Measurements from ENCODE around the gene PLOD3.
"Not testable (repeated sequence)": the region's sequence is repeated elsewhere in the genome, so short reads cannot be mapped to it uniquely, and the experiment has no call there.

Gene PLOD3

DNA sequence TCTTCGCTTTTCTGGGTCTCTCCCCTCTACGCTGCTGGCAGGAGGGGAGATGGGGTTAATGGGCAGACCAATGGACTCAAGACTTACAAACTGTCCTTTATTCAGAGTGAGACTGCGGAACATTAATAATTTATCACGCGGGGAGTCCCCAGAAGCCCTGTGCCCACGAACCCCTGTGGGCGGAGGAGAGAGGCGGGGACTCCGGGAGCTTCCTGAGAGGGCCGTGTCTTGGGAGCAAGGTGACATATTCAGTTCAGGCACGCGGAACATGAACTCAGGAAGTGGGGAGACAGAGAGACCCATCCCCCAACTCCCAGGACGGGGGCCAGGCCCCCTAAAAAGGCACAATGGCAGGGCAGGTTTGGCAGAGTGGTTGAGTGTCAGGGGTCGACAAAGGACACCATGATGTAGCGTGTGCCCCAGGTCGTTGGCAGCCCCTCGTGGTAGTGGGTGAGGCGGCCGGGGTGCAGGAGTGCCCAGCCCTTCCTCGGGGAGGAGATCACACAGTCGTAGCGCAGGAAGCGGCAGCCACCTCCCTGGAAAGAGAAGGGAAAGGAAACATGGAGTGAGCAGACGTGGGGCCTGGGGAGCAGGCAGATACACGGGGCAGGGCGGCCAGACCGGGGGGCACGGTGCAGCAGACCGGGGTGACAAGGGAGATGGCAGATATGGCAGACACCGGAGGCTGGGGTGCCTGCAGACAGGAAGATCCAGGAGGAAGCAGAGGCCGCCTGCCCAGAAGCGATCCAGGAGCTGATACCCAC, 11.3 kb downstream of the PLOD3 start:
- peaks cover 0 to 23% of the 10 kb centered on the region in 2 donors for H3K27me3 ChIP-seq (ENCODE audit: control insufficient read depth in 1 of 2, insufficient read depth in 2 of 2, low read length in 2 of 2)
- H3K27ac ChIP-seq (ENCODE audit: low read depth, low read length) = no peak overlapping the region
- H3K4me1 ChIP-seq (ENCODE audit: insufficient read depth, low read length) = no peaks in the 10 kb centered on the region
- peaks cover 18% of the 10 kb centered on the region for H3K36me3 ChIP-seq (ENCODE audit: insufficient read depth, low read length)
- no peak overlapping the region for H3K4me3 ChIP-seq (ENCODE audit: low read depth in 1 of 2, low read length in 2 of 2)
- H3K9ac ChIP-seq (ENCODE audit: low read length) = no peak overlapping the region
- no peaks in the 10 kb centered on the region for H3K9me3 ChIP-seq (ENCODE audit: low read length)

GRCh38 chr7:101203740-101204738, 13.3 kb downstream of the PLOD3 start:
- H3K4me1 ChIP-seq (ENCODE audit: insufficient read depth, low read length); H3K4me3 ChIP-seq (ENCODE audit: low read depth in 1 of 2, low read length in 2 of 2): not testable (repeated sequence)

GRCh38 chr7:101202603-101202918, 14.8 kb downstream of the PLOD3 start:
- Histone ChIP-seq H3K27me3 (ENCODE audit: control insufficient read depth in 1 of 2, insufficient read depth in 2 of 2, low read length in 2 of 2) (peaks cover 10 to 37% of the 10 kb centered on the region in 2 donors), H3K4me3 (ENCODE audit: low read depth in 1 of 2, low read length in 2 of 2) (no peak overlapping the region), H3K9me3 (ENCODE audit: low read length) (no peaks in the 10 kb centered on the region), H3K27ac (ENCODE audit: low read depth, low read length) (no peak overlapping the region), H3K9ac (ENCODE audit: low read length) (no peak overlapping the region), H3K4me1 (ENCODE audit: insufficient read depth, low read length) (no peaks in the 10 kb centered on the region), H3K36me3 (ENCODE audit: insufficient read depth, low read length) (no peaks in the 10 kb centered on the region)

More at GRCh38 chr7:101203740-101204738, 13.3 kb downstream of the PLOD3 start:
- H3K36me3 ChIP-seq (ENCODE audit: insufficient read depth, low read length); H3K27ac ChIP-seq (ENCODE audit: low read depth, low read length); H3K9ac ChIP-seq (ENCODE audit: low read length); H3K9me3 ChIP-seq (ENCODE audit: low read length): not testable (repeated sequence)
- H3K27me3 ChIP-seq (ENCODE audit: control insufficient read depth in 1 of 2, insufficient read depth in 2 of 2, low read length in 2 of 2) = peaks cover 10 to 37% of the 10 kb centered on the region in 2 donors

DNA sequence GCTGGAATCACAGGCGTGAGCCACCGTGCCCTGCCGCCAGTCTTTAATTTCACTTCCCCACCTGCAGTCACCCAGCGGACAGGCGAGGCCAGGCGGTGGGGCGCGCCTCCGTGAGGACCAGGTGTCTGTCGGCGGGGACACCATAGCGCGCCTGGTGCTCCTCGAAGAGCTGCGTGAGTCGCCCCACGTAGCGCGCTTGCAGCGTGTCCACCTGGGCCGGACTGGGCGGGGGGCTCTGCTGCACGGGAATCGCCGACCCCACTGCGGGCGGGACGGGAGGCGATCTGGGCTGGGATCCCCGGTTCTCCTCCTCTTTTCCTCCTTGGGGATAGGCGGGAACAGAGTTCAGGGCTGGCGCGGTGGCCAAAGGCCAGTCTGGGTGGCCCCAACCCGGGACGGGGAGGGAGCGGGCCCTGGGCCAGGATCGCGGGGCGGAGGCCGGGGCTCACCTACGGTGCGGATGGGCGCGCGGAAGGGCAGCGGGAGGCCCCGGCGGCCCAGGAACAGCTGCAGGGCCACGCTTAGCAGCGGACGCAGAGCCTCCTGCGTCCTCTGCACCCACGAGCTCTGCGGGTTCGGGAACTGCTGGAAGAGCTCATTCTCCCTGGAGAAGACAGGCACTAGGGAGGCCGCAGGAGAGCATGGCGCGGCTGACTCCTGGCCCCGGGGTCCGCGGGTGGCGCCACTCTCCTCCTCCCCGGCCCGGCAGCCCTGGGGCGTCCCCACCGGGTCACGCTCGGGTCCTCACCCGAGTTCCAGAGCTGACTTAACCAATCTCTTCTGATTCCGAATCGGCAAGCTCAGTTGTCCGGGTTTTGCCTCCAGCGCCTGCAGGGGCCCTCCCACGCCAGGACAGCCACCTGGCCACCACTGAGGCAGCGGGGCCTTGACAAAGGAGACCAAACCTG, 15.4 kb downstream of the PLOD3 start:
- no peaks in the 10 kb centered on the region for H3K4me1 ChIP-seq (ENCODE audit: insufficient read depth, low read length)
- no peaks in the 10 kb centered on the region for H3K9me3 ChIP-seq (ENCODE audit: low read length)
- H3K4me3 ChIP-seq (ENCODE audit: low read depth in 1 of 2, low read length in 2 of 2) = no peak overlapping the region
- H3K36me3 ChIP-seq (ENCODE audit: insufficient read depth, low read length) = no peaks in the 10 kb centered on the region
- H3K27me3 ChIP-seq (ENCODE audit: control insufficient read depth in 1 of 2, insufficient read depth in 2 of 2, low read length in 2 of 2) = peaks cover 10 to 37% of the 10 kb centered on the region in 2 donors
- H3K9ac ChIP-seq (ENCODE audit: low read length) = no peak overlapping the region
- no peak overlapping the region for H3K27ac ChIP-seq (ENCODE audit: low read depth, low read length)

GRCh38 chr7:101200862-101201599, 16.4 kb downstream of the PLOD3 start, which contains the start of gene MOGAT3:
Gene MOGAT3, minus strand, starts transcription at chr7:101201036. Its CDS starts 182 bp downstream, at chr7:101200854.
- Histone ChIP-seq H3K9me3 (ENCODE audit: low read length) (no peaks in the 10 kb centered on the region), H3K9ac (ENCODE audit: low read length) (no peak within 1 kb of the TSS), H3K4me1 (ENCODE audit: insufficient read depth, low read length) (no peaks in the 10 kb centered on the region), H3K27me3 (ENCODE audit: control insufficient read depth in 1 of 2, insufficient read depth in 2 of 2, low read length in 2 of 2) (peaks cover 10 to 41% of the 10 kb centered on the region in 2 donors), H3K27ac (ENCODE audit: low read depth, low read length) (no peak within 1 kb of the TSS), H3K36me3 (ENCODE audit: insufficient read depth, low read length) (no peaks in the 10 kb centered on the region), H3K4me3 (ENCODE audit: low read depth in 1 of 2, low read length in 2 of 2) (no peak within 1 kb of the TSS)

- Histone ChIP-seq H3K36me3 (ENCODE audit: insufficient read depth, low read length) (no peaks in the 10 kb centered on the region), H3K4me3 (ENCODE audit: low read depth in 1 of 2, low read length in 2 of 2) (no peak overlapping the region), H3K9ac (ENCODE audit: low read length) (no peak overlapping the region), H3K9me3 (ENCODE audit: low read length) (no peaks in the 10 kb centered on the region), H3K27me3 (ENCODE audit: control insufficient read depth in 1 of 2, insufficient read depth in 2 of 2, low read length in 2 of 2) (peaks cover 10 to 43% of the 10 kb centered on the region in 2 donors), H3K4me1 (ENCODE audit: insufficient read depth, low read length) (no peaks in the 10 kb centered on the region), H3K27ac (ENCODE audit: low read depth, low read length) (no peak overlapping the region)
Measured at GRCh38 chr7:101200504-101200861, 16.9 kb downstream of the PLOD3 start.

- H3K27me3 ChIP-seq (ENCODE audit: control insufficient read depth in 1 of 2, insufficient read depth in 2 of 2, low read length in 2 of 2) = peaks cover 10 to 43% of the 10 kb centered on the region in 2 donors
- H3K9me3 ChIP-seq (ENCODE audit: low read length); H3K4me1 ChIP-seq (ENCODE audit: insufficient read depth, low read length); H3K27ac ChIP-seq (ENCODE audit: low read depth, low read length); H3K4me3 ChIP-seq (ENCODE audit: low read depth in 1 of 2, low read length in 2 of 2); H3K36me3 ChIP-seq (ENCODE audit: insufficient read depth, low read length); H3K9ac ChIP-seq (ENCODE audit: low read length): not testable (repeated sequence)
Measured at GRCh38 chr7:101199522-101199921, 17.9 kb downstream of the PLOD3 start.

GRCh38 chr7:101198476-101198875, 18.9 kb downstream of the PLOD3 start:
- no peaks in the 10 kb centered on the region for H3K4me1 ChIP-seq (ENCODE audit: insufficient read depth, low read length)
- no peak overlapping the region for H3K27ac ChIP-seq (ENCODE audit: low read depth, low read length)
- peaks cover 10 to 43% of the 10 kb centered on the region in 2 donors for H3K27me3 ChIP-seq (ENCODE audit: control insufficient read depth in 1 of 2, insufficient read depth in 2 of 2, low read length in 2 of 2)
- no peaks in the 10 kb centered on the region for H3K9me3 ChIP-seq (ENCODE audit: low read length)
- no peaks in the 10 kb centered on the region for H3K36me3 ChIP-seq (ENCODE audit: insufficient read depth, low read length)
- no peak overlapping the region for H3K4me3 ChIP-seq (ENCODE audit: low read depth in 1 of 2, low read length in 2 of 2)
- no peak overlapping the region for H3K9ac ChIP-seq (ENCODE audit: low read length)

DNA sequence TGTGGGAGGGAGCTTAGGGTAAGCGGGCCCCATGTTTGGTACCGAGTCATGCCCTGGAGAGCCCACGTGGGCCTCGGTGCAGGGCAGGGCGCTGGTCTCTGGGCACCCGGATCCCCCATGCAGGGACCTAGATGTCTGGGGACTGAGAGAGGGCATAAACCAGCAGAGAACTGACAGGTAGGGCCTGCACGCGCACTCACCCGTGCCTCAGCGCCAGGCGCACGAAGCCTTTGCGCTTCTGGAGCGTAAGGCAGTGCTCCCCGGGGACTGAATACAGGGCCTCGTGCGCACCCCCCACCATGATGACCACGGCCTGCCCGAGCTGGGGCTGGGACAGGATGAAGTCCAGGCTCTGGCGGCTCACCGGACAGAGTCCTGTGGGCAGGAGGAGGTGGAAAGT, 19.4 kb downstream of the PLOD3 start:
- Histone ChIP-seq H3K27me3 (ENCODE audit: control insufficient read depth in 1 of 2, insufficient read depth in 2 of 2, low read length in 2 of 2) (peaks cover 10 to 39% of the 10 kb centered on the region in 2 donors), H3K4me1 (ENCODE audit: insufficient read depth, low read length) (no peaks in the 10 kb centered on the region)

DNA sequence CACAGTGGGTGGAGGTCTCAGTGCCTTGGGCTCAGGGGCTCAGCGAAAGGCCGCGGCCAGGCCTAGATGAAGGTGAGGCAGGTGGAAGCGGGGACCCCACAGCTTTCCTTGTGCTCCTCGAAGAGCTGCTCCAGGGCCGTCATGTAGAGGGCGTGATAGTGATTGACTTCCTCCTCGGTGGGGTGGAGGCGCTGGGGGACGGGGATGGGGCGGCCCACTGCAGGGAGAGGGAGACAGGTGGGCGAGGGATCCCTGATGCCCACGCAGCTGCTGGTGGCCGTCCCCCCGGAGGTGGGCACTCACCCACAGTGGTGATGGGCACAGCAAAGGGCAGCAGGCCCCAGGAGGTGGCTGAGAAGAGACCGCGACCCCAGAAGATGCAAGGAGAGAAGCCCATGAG, 21.5 kb downstream of the PLOD3 start:
- Histone ChIP-seq H3K9me3 (ENCODE audit: low read length) (no peaks in the 10 kb centered on the region), H3K4me1 (ENCODE audit: insufficient read depth, low read length) (no peaks in the 10 kb centered on the region), H3K4me3 (ENCODE audit: low read depth in 1 of 2, low read length in 2 of 2) (no peak overlapping the region), H3K27ac (ENCODE audit: low read depth, low read length) (no peak overlapping the region), H3K36me3 (ENCODE audit: insufficient read depth, low read length) (no peaks in the 10 kb centered on the region), H3K9ac (ENCODE audit: low read length) (no peak overlapping the region), H3K27me3 (ENCODE audit: control insufficient read depth in 1 of 2, insufficient read depth in 2 of 2, low read length in 2 of 2) (peaks cover 9 to 18% of the 10 kb centered on the region in 2 donors)

More for the DNA sequence above, 19.4 kb downstream of the PLOD3 start:
- Histone ChIP-seq H3K9me3 (ENCODE audit: low read length) (no peaks in the 10 kb centered on the region), H3K9ac (ENCODE audit: low read length) (no peak overlapping the region), H3K4me3 (ENCODE audit: low read depth in 1 of 2, low read length in 2 of 2) (no peak overlapping the region), H3K27ac (ENCODE audit: low read depth, low read length) (no peak overlapping the region), H3K36me3 (ENCODE audit: insufficient read depth, low read length) (no peaks in the 10 kb centered on the region)

Data from muscle layer of colon (tissue), 2 donors.